Neural progenitor cell (in vitro differentiated cells): ENCODE measurements around the gene HIGD1A. TPM values are rescaled to one million over a fixed set of nuclear protein-coding genes. Genes with fewer than 3 reads are reported as not detected.
"Not testable (repeated sequence)": the region's sequence is repeated elsewhere in the genome, so short reads cannot be mapped to it uniquely, and the experiment has no call there.

ENCODE experiments used
- DNase-seq: peaks from one replicate; pipeline ENCODE4 v3.0.0-alpha.2; 2016; ENCODE audit warnings: low spot score
- H2AFZ ChIP-seq: fragments of 200-600 bp; sonication (generic); replicated peaks from 2 replicates; pipeline ENCODE4 v1.6.1; 2016; ENCODE audit warnings: antibody characterized with exemption
- H3F3A ChIP-seq: fragments of 200-600 bp; sonication (generic); 2 replicates; pipeline ENCODE4 v1.6.1; 2016; ENCODE audit warnings: antibody characterized with exemption, low read depth
- H3K27ac ChIP-seq: fragments of 200-600 bp; sonication (generic); 2 replicates; pipeline ENCODE4 v1.5.1; 2016; ENCODE audit warnings: mild to moderate bottlenecking
- H3K27me3 ChIP-seq: fragments of 200-600 bp; sonication (generic); 2 replicates; pipeline ENCODE4 v1.6.1; 2016; ENCODE audit warnings: mild to moderate bottlenecking, moderate library complexity
- H3K36me3 ChIP-seq: fragments of 200-600 bp; sonication (generic); 2 replicates; pipeline ENCODE4 v1.5.1; 2016
- H3K4me1 ChIP-seq: fragments of 200-600 bp; sonication (generic); 2 replicates; pipeline ENCODE4 v1.6.1; 2016; ENCODE audit warnings: mixed run types
- H3K4me2 ChIP-seq: fragments of 200-600 bp; sonication (generic); 2 replicates; pipeline ENCODE4 v1.6.1; 2016
- H3K4me3 ChIP-seq: fragments of 200-600 bp; sonication (generic); 2 replicates; pipeline ENCODE4 v1.5.1; 2016
- H3K79me2 ChIP-seq: fragments of 200-600 bp; sonication (generic); 2 replicates; pipeline ENCODE4 v1.6.1; 2016; ENCODE audit warnings: low read depth
- H3K9ac ChIP-seq: fragments of 200-600 bp; sonication (generic); 2 replicates; pipeline ENCODE4 v1.6.1; 2016
- H3K9me3 ChIP-seq: fragments of 200-600 bp; sonication (generic); 2 replicates; pipeline ENCODE4 v1.5.1; 2016; ENCODE audit warnings: low read depth
- H4K20me1 ChIP-seq: fragments of 200-600 bp; sonication (generic); 2 replicates; pipeline ENCODE4 v1.6.1; 2016; ENCODE audit warnings: low read depth
- H3K27ac Mint-ChIP-seq: 3 replicates; pipeline ENCODE4 v1.8.0; 2021; ENCODE audit warnings: mixed read lengths
- H3K27me3 Mint-ChIP-seq: 2 replicates; pipeline ENCODE4 v1.8.0; 2022; ENCODE audit warnings: low read depth, mild to moderate bottlenecking, inconsistent platforms, moderate library complexity, mixed read lengths; ENCODE audit not compliant: insufficient read depth
- H3K36me3 Mint-ChIP-seq: 3 replicates; pipeline ENCODE4 v1.8.0; 2021; ENCODE audit warnings: mixed read lengths
- H3K4me1 Mint-ChIP-seq: 3 replicates; pipeline ENCODE4 v1.8.0; 2021; ENCODE audit warnings: mixed read lengths
- H3K4me3 Mint-ChIP-seq: 3 replicates; pipeline ENCODE4 v1.8.0; 2021; ENCODE audit warnings: mild to moderate bottlenecking, moderate library complexity, mixed read lengths
- H3K9me3 Mint-ChIP-seq: 3 replicates; pipeline ENCODE4 v1.8.0; 2020; ENCODE audit warnings: mixed read lengths
- CTCF ChIP-seq: fragments of 200-600 bp; sonication (generic); IDR thresholded peaks from 2 replicates; pipeline ENCODE4 v1.5.1; 2017; ENCODE audit warnings: antibody characterized with exemption, mild to moderate bottlenecking
- EZH2 ChIP-seq: fragments of 200-600 bp; sonication (generic); IDR thresholded peaks from 2 replicates; pipeline ENCODE4 v1.6.1; 2017; ENCODE audit warnings: antibody characterized with exemption, mild to moderate bottlenecking, moderate library complexity
- EZH2phosphoT487 ChIP-seq: fragments of 200-600 bp; sonication (generic); IDR thresholded peaks from 2 replicates; pipeline ENCODE4 v1.6.1; 2017; ENCODE audit warnings: antibody characterized with exemption
- total RNA-seq: library from RNA; depleted of rRNA; stranded (reverse); fragments of >200 nt; gene quantifications from 2 replicates; pipeline ENCODE4 v1.2.3, GENCODE V29; 2015; ENCODE audit warnings: low replicate concordance

HIGD1A gene
- total RNA-seq, 1 donor from 2014 or later, result 181 TPM

GRCh38 chr3:42814914-42815507 is 10.7 kb upstream of the HIGD1A start:
- Mint-ChIP-seq H3K36me3 (no peaks in the 10 kb centered on the region), H3K27me3 (peaks cover 3% of the 10 kb centered on the region)
- H3K4me2 ChIP-seq, result no peak overlapping the region

GRCh38 chr3:42814246-42814645 is 10.0 kb upstream of the HIGD1A start:
- Histone ChIP-seq H4K20me1 (no peaks in the 10 kb centered on the region), H3K27me3 (no peaks in the 10 kb centered on the region), H3K36me3 (no peaks in the 10 kb centered on the region), H3K4me3 (no peak overlapping the region), H3F3A (no peaks in the 10 kb centered on the region), H3K79me2 (no peaks in the 10 kb centered on the region), H3K4me2 (no peak overlapping the region), H3K4me1 (no peaks in the 10 kb centered on the region), H3K9ac (no peak overlapping the region), H3K27ac (no peak overlapping the region), H2AFZ (no peak overlapping the region), H3K9me3 (no peaks in the 10 kb centered on the region)
- H3K9me3 Mint-ChIP-seq, result no peaks in the 10 kb centered on the region
- TF ChIP-seq EZH2phosphoT487, result no peak
- TF ChIP-seq CTCF, result no peak
- no peak for TF ChIP-seq EZH2
- no peaks in the 10 kb centered on the region for H3K36me3 Mint-ChIP-seq
- no peak overlapping the region for H3K4me3 Mint-ChIP-seq
- DNase-seq, result no peak
- no peak overlapping the region for H3K27ac Mint-ChIP-seq
- peaks cover 7% of the 10 kb centered on the region for H3K4me1 Mint-ChIP-seq
- H3K27me3 Mint-ChIP-seq, result peaks cover 3% of the 10 kb centered on the region

More at GRCh38 chr3:42814914-42815507, 10.7 kb upstream of the HIGD1A start:
- no peaks in the 10 kb centered on the region for H3K27me3 ChIP-seq
- H3K36me3 ChIP-seq, result no peaks in the 10 kb centered on the region
- H4K20me1 ChIP-seq, result no peaks in the 10 kb centered on the region
- DNase-seq, result no peak
- H2AFZ ChIP-seq, result peak overlapping the region; percentile 30
- no peaks in the 10 kb centered on the region for H3K9me3 Mint-ChIP-seq
- no peaks in the 10 kb centered on the region for H3K79me2 ChIP-seq
- H3K4me1 ChIP-seq, result peaks cover 6% of the 10 kb centered on the region
- H3F3A ChIP-seq, result no peaks in the 10 kb centered on the region
- H3K4me3 Mint-ChIP-seq, result no peak overlapping the region
- no peaks in the 10 kb centered on the region for H3K9me3 ChIP-seq
- peaks cover 12% of the 10 kb centered on the region for H3K4me1 Mint-ChIP-seq
- H3K27ac ChIP-seq, result no peak overlapping the region
- no peak for TF ChIP-seq EZH2phosphoT487
- no peak overlapping the region for H3K4me3 ChIP-seq
- H3K27ac Mint-ChIP-seq, result no peak overlapping the region
- no peak overlapping the region for H3K9ac ChIP-seq

- H3K36me3 Mint-ChIP-seq, H3F3A ChIP-seq, H4K20me1 ChIP-seq, H3K27me3 ChIP-seq, H3K9ac ChIP-seq, H3K27me3 Mint-ChIP-seq, H3K27ac Mint-ChIP-seq, H3K79me2 ChIP-seq, H3K36me3 ChIP-seq, H3K4me2 ChIP-seq, H3K9me3 Mint-ChIP-seq, H3K4me1 Mint-ChIP-seq, DNase-seq, H3K27ac ChIP-seq, H3K9me3 ChIP-seq, H3K4me3 ChIP-seq, H3K4me1 ChIP-seq, H3K4me3 Mint-ChIP-seq: not testable (repeated sequence)
- peak overlapping the region; percentile 74 for H2AFZ ChIP-seq
Measured at GRCh38 chr3:42811118-42811883, 7.0 kb upstream of the HIGD1A start.

- not testable (repeated sequence) for DNase-seq, H2AFZ ChIP-seq, H3K4me1 ChIP-seq, H3K9ac ChIP-seq, H4K20me1 ChIP-seq, H3K27me3 Mint-ChIP-seq, H3K4me2 ChIP-seq, H3K4me3 Mint-ChIP-seq, H3K9me3 ChIP-seq, H3K36me3 Mint-ChIP-seq, H3K27ac Mint-ChIP-seq, H3F3A ChIP-seq, H3K27ac ChIP-seq, H3K79me2 ChIP-seq, H3K9me3 Mint-ChIP-seq, H3K4me3 ChIP-seq, H3K36me3 ChIP-seq
- peaks cover 11% of the 10 kb centered on the region for H3K4me1 Mint-ChIP-seq
- peaks cover 14% of the 10 kb centered on the region for H3K27me3 ChIP-seq
Measured at GRCh38 chr3:42810706-42811105, 6.4 kb upstream of the HIGD1A start.
